ENCODE data around the gene OSBPL3. TPM values are rescaled to one million over a fixed set of nuclear protein-coding genes. Genes with fewer than 3 reads are reported as not detected.
A peak's percentile ranks its signal among the peaks of the same experiment; 100 is the strongest.

Gene OSBPL3
- total and polyA plus RNA-seq, 2 donors (not counting 3 experiments of a cell fraction or from before 2014, with no cell fraction given): 7.5 to 27.1 TPM

DNA sequence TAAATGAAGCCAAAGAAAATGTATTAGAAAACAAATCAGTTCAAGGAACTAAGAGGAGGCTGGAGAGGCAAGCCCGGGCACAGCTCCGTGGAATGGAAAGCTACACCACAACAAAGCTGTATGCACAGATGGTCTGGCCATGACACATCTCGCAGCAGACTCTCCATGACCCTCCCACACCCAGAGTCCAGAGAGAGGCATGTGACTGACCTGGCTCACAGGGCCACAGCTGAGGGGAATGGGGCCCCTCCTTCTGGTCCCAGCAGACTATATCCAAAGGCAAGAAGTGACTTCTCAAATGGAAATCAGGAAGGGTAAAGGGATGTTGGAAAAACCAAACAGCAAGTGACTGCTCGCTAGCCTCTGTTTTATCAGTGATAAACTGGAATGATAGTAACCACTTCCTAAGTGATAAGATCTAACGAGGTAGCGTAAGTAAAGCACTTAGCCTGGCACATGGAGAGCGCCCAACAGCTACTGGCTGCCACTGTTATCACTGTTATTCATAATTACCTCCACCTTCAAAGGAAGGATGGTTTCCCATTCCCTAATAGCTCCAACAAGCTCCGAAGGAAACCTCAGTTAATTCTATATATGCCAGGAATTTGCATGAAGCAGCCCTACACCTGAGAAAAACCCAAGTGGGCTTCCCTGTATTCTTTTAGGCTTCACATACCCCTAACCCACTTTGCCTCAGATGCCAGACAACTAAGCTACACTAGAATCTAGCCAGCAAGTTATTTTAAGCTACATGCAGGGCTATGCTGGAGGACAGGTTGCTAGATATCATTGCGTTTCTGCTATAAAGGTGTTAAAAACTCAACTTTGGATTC, 8.4 kb downstream of the OSBPL3 start:
- Histone ChIP-seq H3K9me3 (replicated peaks; ENCODE audit: control insufficient read depth, insufficient read depth, low read length) (no peaks in the 10 kb centered on the region), H3K4me2 (ENCODE audit: insufficient read depth, low read length) (peak overlapping the region; percentile 2), H3K27ac (ENCODE audit: insufficient read depth, low read depth, low read length) (peak overlapping the region; percentile 21), H4K20me1 (replicated peaks; ENCODE audit: control insufficient read depth, extremely low read depth, insufficient read depth, low read length) (no peaks in the 10 kb centered on the region), H3K9me1 (replicated peaks; ENCODE audit: control insufficient read depth, extremely low read depth, insufficient read depth, low read length) (no peaks in the 10 kb centered on the region), H3K79me2 (ENCODE audit: control insufficient read depth, insufficient read depth, low read length) (peaks cover 87% of the 10 kb centered on the region), H3K4me1 (ENCODE audit: control insufficient read depth, extremely low read depth, insufficient read depth, low read length) (peaks cover 13% of the 10 kb centered on the region), H3K27me3 (ENCODE audit: control insufficient read depth in 2 of 2, insufficient read depth in 2 of 2, low read length in 2 of 2) (no peaks in the 10 kb centered on the region), H2AFZ (ENCODE audit: low read depth, low read length) (no peak overlapping the region), H3K36me3 (ENCODE audit: control insufficient read depth in 2 of 2, extremely low read depth in 1 of 2, insufficient read depth in 2 of 2, low read length in 2 of 2) (no peaks in the 10 kb centered on the region), H3K4me3 (replicated peaks in 1 of 3; ENCODE audit: insufficient read depth in 1 of 3, low read depth in 1 of 3, low read length in 3 of 3) (no peak overlapping the region), H3K9ac (replicated peaks; ENCODE audit: extremely low read depth, insufficient read depth, low read length) (no peak overlapping the region)
- dilution Hi-C loops (cut with MboI; ENCODE audit: extremely low pct_ligation_motif_present, low sequenced_read_pairs): no loop called here
- TF ChIP-seq FOS (IDR thresholded peaks at IDR 0.05; ENCODE audit: borderline replicate concordance, insufficient read depth, low read length): no peak
- TF ChIP-seq POLR2AphosphoS5 (IDR thresholded peaks at IDR 0.05; ENCODE audit: insufficient read depth, low read depth, low read length): peak; percentile 23
- TF ChIP-seq GATA2 (IDR thresholded peaks at IDR 0.05; ENCODE audit: insufficient read depth, insufficient read length, low read depth, low read length): peak; percentile 65
- ChIA-PET POLR2A (no interaction called here), CTCF (interaction anchor here (0.9 to 2.3 kb wide), 7 partner anchors 10 to 159 kb away, joined by 3 to 9 read pairs (median 6); no protein-coding TSS in a partner anchor)
- TSS peak; percentile 58 for BruUV-seq (replicated peaks)
- FAIRE-seq (peak; percentile 42), DNase-seq (ENCODE audit: low read depth, low spot score) (peak; percentile 56)
- intact Hi-C loops (cut with micrococcal nuclease): no loop called here

GRCh38 chr7:24970676-24971075, 9.3 kb downstream of the OSBPL3 start:
- BruUV-seq (replicated peaks): no TSS peak
- intact Hi-C loops (cut with micrococcal nuclease) (no loop called here), dilution Hi-C loops (cut with MboI; ENCODE audit: extremely low pct_ligation_motif_present, low sequenced_read_pairs) (no loop called here)
- Histone ChIP-seq H4K20me1 (replicated peaks; ENCODE audit: control insufficient read depth, extremely low read depth, insufficient read depth, low read length) (no peaks in the 10 kb centered on the region), H3K9me3 (replicated peaks; ENCODE audit: control insufficient read depth, insufficient read depth, low read length) (no peaks in the 10 kb centered on the region), H2AFZ (ENCODE audit: low read depth, low read length) (no peak overlapping the region), H3K79me2 (ENCODE audit: control insufficient read depth, insufficient read depth, low read length) (peaks cover 87% of the 10 kb centered on the region), H3K9ac (replicated peaks; ENCODE audit: extremely low read depth, insufficient read depth, low read length) (no peak overlapping the region), H3K27me3 (ENCODE audit: control insufficient read depth in 2 of 2, insufficient read depth in 2 of 2, low read length in 2 of 2) (no peaks in the 10 kb centered on the region), H3K36me3 (ENCODE audit: control insufficient read depth in 2 of 2, extremely low read depth in 1 of 2, insufficient read depth in 2 of 2, low read length in 2 of 2) (no peaks in the 10 kb centered on the region), H3K27ac (ENCODE audit: insufficient read depth, low read depth, low read length) (peak overlapping the region; percentile 21), H3K4me1 (ENCODE audit: control insufficient read depth, extremely low read depth, insufficient read depth, low read length) (peaks cover 20% of the 10 kb centered on the region), H3K4me3 (replicated peaks in 1 of 3; ENCODE audit: insufficient read depth in 1 of 3, low read depth in 1 of 3, low read length in 3 of 3) (no peak overlapping the region), H3K9me1 (replicated peaks; ENCODE audit: control insufficient read depth, extremely low read depth, insufficient read depth, low read length) (no peaks in the 10 kb centered on the region), H3K4me2 (ENCODE audit: insufficient read depth, low read length) (no peak overlapping the region)
- FAIRE-seq: no peak
- TF ChIP-seq, protein P1, sequence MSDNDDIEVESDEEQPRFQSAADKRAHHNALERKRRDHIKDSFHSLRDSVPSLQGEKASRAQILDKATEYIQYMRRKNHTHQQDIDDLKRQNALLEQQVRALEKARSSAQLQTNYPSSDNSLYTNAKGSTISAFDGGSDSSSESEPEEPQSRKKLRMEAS (IDR thresholded peaks at IDR 0.05; ENCODE audit: insufficient read depth, insufficient read length): no peak
- TF ChIP-seq EZH2 (IDR thresholded peaks at IDR 0.05; ENCODE audit: borderline replicate concordance, low read depth, low read length, severe bottlenecking): no peak
- no peak for TF ChIP-seq JUN (IDR thresholded peaks at IDR 0.05; ENCODE audit: borderline replicate concordance, insufficient read depth, insufficient read length, low read depth)
- TF ChIP-seq GATA2 (IDR thresholded peaks at IDR 0.05; ENCODE audit: insufficient read depth, insufficient read length, low read depth, low read length): no peak
- TF ChIP-seq POLR2AphosphoS5 (IDR thresholded peaks at IDR 0.05; ENCODE audit: insufficient read depth, low read depth, low read length): no peak
- TF ChIP-seq FOS (IDR thresholded peaks at IDR 0.05; ENCODE audit: borderline replicate concordance, insufficient read depth, low read length): no peak
- no peak for TF ChIP-seq CTCF (IDR thresholded peaks at IDR 0.05; ENCODE audit: extremely low read depth in 1 of 2, insufficient read depth in 1 of 2, low read depth in 1 of 2, low read length in 2 of 2)
- no peak for TF ChIP-seq MYC (IDR thresholded peaks at IDR 0.05; ENCODE audit: low read depth, low read length)
- TF ChIP-seq POLR2A (IDR thresholded peaks at IDR 0.05; ENCODE audit: low read depth, low read length): no peak
- ChIA-PET CTCF (interaction anchor here (0.9 to 2.1 kb wide), 6 partner anchors 11 to 158 kb away, joined by 3 to 9 read pairs (median 6); no protein-coding TSS in a partner anchor), POLR2A (no interaction called here)
- no peak for DNase-seq (ENCODE audit: low read depth, low spot score)

Data from endothelial cell of umbilical vein (primary cell).